Thyroid gland (tissue), 4 donors: ENCODE results near the gene ZDHHC18.

Experiments
- POLR2A ChIP-seq, 2 donors: fragments of 450-650 bp; IDR thresholded peaks; one replicate each; pipeline ENCODE4 v1.6.1; 2017; ENCODE audit warnings: antibody characterized with exemption in 2 of 2, mild to moderate bottlenecking in 2 of 2, moderate library complexity in 1 of 2
- TF ChIP-seq, protein P1 (sequence below), 6 experiments: fragments of 200-600 bp in 3 of 6; fragments of 450-650 bp in 3 of 6; sonication (generic) in 3 of 6; IDR thresholded peaks; one replicate each; pipeline ENCODE4 v1.5.1; 2016 to 2019; ENCODE audit warnings: antibody characterized with exemption in 6 of 6, mild to moderate bottlenecking in 2 of 6, inconsistent platforms in 1 of 6, moderate library complexity in 1 of 6

DNA sequence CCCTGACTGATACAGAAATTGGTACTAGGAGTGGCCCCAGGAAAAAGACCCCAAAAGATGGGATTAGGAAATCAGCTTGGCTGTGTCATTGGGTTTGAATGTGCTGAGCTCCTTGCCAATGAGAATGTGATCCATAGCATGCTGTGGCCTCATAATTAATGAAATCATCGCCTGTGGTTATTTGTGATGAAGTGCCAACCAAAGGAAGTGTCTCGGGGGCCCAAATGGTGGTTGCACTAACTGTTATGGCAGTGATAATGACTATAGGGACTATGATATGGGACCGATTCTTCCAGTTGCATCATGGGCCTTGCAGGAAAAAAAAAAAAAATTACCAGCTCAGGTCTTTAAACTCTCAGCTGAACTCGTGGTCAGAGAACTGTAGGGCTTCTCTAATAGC, 15.4 kb upstream of the ZDHHC18 start:
- TF ChIP-seq, protein P1, sequence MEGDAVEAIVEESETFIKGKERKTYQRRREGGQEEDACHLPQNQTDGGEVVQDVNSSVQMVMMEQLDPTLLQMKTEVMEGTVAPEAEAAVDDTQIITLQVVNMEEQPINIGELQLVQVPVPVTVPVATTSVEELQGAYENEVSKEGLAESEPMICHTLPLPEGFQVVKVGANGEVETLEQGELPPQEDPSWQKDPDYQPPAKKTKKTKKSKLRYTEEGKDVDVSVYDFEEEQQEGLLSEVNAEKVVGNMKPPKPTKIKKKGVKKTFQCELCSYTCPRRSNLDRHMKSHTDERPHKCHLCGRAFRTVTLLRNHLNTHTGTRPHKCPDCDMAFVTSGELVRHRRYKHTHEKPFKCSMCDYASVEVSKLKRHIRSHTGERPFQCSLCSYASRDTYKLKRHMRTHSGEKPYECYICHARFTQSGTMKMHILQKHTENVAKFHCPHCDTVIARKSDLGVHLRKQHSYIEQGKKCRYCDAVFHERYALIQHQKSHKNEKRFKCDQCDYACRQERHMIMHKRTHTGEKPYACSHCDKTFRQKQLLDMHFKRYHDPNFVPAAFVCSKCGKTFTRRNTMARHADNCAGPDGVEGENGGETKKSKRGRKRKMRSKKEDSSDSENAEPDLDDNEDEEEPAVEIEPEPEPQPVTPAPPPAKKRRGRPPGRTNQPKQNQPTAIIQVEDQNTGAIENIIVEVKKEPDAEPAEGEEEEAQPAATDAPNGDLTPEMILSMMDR (IDR thresholded peaks at IDR 0.05): no peak
- TF ChIP-seq POLR2A (IDR thresholded peaks at IDR 0.05): no peak
